GM21423 (cell line): ENCODE data around the gene VPS37D.
"Not testable (repeated sequence)": the region's sequence is repeated elsewhere in the genome, so short reads cannot be mapped to it uniquely, and the experiment has no call there.

Source experiments
- ATAC-seq: cut with Tn5 transposase; IDR thresholded peaks from one replicate; pipeline ENCODE4 v1.9.1; 2021; ENCODE audit warnings: mild to moderate bottlenecking, moderate library complexity; ENCODE audit not compliant: unreplicated experiment

VPS37D gene

GRCh38 chr7:73645643-73646174 lies 21.9 kb upstream of the VPS37D start:
- no peak for ATAC-seq

GRCh38 chr7:73646785-73647724 lies 20.6 kb upstream of the VPS37D start:
- no peak for ATAC-seq

- ATAC-seq: no peak
These were observed 19.7 kb upstream of the VPS37D start for GRCh38 chr7:73647725-73648592.

GRCh38 chr7:73648593-73649332 lies 18.9 kb upstream of the VPS37D start:
- no peak for ATAC-seq

GRCh38 chr7:73649576-73649975 lies 18.1 kb upstream of the VPS37D start:
- ATAC-seq: no peak

GRCh38 chr7:73650524-73650923 lies 17.1 kb upstream of the VPS37D start:
- ATAC-seq: no peak

GRCh38 chr7:73652541-73652949 lies 15.1 kb upstream of the VPS37D start:
- no peak for ATAC-seq

- not testable (repeated sequence) for ATAC-seq
These were observed 12.3 kb upstream of the VPS37D start for GRCh38 chr7:73655309-73655708.

- no peak for ATAC-seq
These were observed 7.6 kb upstream of the VPS37D start for GRCh38 chr7:73659983-73660382.

- ATAC-seq: not testable (repeated sequence)
These were observed 7.0 kb upstream of the VPS37D start for GRCh38 chr7:73660594-73660993.

- no peak for ATAC-seq
These were observed 4.6 kb upstream of the VPS37D start for GRCh38 chr7:73663033-73663432.

- ATAC-seq: no peak
These were observed 663 bp downstream of the VPS37D start for GRCh38 chr7:73668103-73668885.

- ATAC-seq: no peak
These were observed 1.2 kb downstream of the VPS37D start for GRCh38 chr7:73668886-73669230.

GRCh38 chr7:73669288-73669701 lies 1.7 kb downstream of the VPS37D start:
- no peak for ATAC-seq

- no peak for ATAC-seq
These were observed 2.3 kb downstream of the VPS37D start for GRCh38 chr7:73669858-73670385.

GRCh38 chr7:73671322-73671661 lies 3.7 kb downstream of the VPS37D start:
- ATAC-seq: no peak

GRCh38 chr7:73671857-73672445 lies 4.3 kb downstream of the VPS37D start:
- ATAC-seq: no peak

- ATAC-seq: no peak
These were observed 7.0 kb downstream of the VPS37D start for GRCh38 chr7:73674468-73675124.

- not testable (repeated sequence) for ATAC-seq
These were observed 8.4 kb downstream of the VPS37D start for GRCh38 chr7:73676062-73676461.
